ENCODE results near the gene PSMD7.

PSMD7 gene

DNA sequence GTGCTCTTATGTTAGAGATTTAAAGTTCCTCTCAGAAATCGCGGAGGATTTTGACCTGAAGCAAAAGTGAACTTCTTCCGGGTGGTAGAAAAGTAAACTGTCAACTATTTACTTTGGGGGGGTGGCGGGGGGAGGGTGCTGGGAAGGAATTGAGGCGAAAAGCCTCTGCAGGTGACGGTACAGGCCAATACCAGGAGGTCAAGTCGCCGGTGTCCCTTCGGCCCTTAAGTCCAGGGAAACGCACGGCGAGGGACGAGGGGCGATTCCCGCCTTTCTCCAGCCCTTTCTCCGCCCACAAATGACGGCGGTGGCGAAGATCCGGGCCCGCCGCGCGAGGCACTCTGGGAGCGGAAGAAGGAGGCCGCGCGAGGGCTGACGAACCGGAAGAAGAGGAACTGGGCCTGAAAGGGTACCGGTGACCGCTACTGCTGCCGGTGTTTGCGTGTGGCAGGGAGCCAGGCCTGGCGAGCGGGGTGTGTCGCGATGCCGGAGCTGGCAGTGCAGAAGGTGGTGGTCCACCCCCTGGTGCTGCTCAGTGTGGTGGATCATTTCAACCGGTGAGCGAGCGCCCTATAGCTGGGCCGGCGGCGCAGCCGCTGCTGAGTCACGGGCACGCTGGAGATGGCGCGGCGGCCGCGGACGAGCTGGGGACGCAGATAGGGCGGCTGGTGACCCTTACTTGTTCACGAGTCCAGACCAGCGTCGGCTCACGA is at the start of gene PSMD7:
Gene PSMD7 (plus strand): TSS at position 383 of the 713 bp plus-strand sequence. CDS start 101 bp downstream, at position 484.
- in situ Hi-C loops (cut with HindIII; ENCODE audit: low sequenced_read_pairs) = no loop called here

DNA sequence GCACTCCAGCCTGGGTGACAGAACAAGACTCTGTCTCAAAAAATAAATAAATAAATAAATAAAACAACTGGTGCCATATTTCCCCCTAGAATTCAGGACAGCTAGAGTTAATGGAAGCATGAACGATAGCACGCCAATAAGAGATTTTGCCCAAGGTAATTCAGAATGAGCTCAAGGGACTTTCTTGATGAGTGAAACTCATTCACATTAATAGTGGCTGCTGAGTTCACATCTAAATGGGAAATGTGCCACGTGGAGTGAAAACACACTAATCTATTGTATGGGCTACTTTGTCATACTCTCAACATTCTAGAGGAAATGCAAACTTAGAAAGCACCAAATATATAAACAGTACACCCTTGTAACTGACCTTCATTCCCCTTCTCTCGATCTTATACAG is 47.4 kb upstream of the PSMD7 start:
- in situ Hi-C loops (cut with HindIII; ENCODE audit: low sequenced_read_pairs) = no loop called here

DNA sequence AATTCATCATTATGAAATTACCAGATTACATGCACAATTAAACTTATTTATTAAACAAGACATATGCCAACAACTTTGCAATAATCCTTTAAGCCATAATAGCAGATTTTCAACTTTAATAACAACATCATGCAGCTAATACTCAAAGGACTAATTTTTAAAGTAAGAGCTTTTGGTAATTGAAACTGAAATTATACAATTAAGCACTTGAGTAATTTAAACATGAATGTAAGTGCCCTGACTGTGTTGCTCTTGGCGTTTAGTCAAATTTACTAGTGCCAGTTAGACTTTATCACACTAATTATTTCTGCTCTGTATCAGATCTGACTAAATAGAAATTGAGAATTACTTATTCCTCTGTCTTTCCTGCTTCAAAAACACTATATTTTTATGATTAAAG is 46.8 kb upstream of the PSMD7 start:
- in situ Hi-C loops (cut with HindIII; ENCODE audit: low sequenced_read_pairs) = no loop called here

DNA sequence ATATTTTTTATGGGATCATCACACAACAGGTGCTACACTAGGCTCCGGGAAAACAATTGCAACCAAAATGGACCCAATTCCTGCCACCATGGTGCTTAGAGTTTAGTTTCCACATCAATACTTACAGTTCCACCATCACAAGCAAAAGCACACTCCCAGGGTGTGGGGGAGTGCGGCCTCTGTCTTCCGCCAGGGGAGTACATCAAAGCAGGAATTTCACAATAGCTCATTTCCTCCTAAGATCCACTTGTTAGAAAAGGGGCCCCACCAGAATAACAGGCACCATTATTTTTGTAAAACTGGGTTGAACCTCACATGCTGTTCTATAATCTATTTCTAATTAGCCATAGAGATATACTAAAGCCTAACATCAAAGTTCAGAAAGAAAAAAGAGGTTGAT is 44.3 kb upstream of the PSMD7 start:
- in situ Hi-C loops (cut with HindIII; ENCODE audit: low sequenced_read_pairs) = no loop called here

DNA sequence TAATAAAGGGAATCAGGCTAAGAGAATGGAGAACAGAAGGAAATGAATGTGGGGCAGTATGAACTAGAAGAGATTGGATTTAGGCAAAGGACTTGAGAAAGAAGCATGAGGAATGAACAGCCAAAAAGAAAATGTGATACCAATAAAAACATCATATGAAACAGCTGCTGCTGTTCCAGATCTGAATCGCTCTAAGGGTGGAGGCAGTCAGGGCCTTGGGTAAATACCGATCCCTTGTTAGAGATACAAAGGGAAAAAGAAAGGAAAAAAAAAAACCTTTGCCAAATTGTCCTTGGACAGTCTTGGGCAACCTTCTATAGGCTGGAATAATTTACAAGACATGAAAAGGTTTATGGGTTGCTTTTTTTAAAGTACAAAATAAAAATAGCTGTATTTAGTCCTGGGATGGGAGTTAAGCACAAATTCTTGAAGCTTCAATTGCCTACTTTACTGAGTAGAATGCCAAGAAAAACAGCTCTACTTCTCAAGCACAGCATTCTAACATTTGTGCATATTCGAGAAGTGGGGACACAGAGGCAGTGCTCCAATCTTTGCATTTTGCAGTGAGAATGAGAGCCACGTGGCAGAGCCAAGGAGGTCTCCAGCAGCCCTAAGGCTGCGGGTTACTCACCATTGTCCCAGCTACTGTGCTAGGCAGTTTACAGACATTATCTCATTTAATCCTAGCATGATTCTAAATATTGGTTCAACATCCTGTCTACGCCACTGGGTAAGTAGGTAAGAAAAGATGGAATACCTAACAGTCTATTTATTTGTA is 43.3 kb upstream of the PSMD7 start:
- in situ Hi-C loops (cut with HindIII; ENCODE audit: low sequenced_read_pairs) = no loop called here

DNA sequence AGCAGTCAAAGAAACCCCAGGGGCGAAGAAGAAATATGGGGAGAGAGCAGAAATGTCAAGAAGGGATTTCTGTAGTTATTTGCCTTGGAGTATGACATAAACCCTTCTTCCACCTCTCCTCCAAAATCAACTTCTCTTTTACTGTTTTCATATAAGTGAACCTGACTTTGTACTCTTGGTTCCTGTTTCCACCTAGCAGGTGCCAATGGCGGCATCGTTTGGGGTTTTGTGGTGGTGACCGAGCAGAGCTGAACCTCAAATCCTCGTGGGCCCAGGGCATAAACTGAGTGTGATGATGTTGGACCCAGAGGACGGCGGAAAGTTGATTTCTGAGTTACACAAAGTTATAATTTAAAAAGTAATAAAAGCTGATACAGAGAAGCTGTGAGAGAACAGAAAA is 39.6 kb upstream of the PSMD7 start:
- in situ Hi-C loops (cut with HindIII; ENCODE audit: low sequenced_read_pairs) = no loop called here

DNA sequence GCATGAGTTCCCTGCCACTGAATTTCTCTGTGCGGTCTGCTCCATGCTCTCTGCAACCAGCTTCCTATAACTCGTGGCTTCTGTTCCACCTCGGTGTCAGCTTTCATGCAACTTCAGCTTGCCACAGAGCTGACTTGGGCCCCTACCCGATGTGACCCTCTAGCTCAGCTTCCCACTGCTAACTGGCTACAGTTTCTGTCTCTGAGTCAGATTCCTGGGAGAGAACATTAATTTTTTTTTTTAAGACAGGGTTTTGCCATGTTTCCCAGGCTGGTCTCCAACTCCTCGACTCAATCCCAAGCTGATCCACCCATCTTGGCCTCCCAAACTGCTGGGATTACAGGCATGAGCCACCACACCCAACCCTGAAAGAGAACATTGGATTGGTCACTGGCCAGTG is 35.5 kb upstream of the PSMD7 start:
- in situ Hi-C loops (cut with HindIII; ENCODE audit: low sequenced_read_pairs) = no loop called here

DNA sequence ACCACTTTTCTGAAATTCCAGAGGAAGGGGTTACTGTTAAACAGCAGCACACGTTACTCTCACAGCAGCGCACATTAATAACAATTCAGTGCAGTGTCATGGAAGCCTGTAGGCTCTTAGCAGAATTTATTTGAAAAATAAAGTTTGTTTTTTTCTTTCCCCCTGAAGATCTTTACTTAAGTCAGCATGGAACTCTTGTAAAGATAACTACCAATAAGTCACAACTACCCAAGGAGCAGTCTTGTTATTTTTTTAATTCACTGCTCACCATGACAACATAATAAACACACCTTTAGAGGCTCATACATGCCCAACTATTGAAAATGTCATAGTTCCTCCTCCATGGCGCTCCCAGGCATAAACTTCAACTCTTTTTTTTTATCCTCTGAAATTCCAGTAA is 31.8 kb upstream of the PSMD7 start:
- in situ Hi-C loops (cut with HindIII; ENCODE audit: low sequenced_read_pairs) = no loop called here

DNA sequence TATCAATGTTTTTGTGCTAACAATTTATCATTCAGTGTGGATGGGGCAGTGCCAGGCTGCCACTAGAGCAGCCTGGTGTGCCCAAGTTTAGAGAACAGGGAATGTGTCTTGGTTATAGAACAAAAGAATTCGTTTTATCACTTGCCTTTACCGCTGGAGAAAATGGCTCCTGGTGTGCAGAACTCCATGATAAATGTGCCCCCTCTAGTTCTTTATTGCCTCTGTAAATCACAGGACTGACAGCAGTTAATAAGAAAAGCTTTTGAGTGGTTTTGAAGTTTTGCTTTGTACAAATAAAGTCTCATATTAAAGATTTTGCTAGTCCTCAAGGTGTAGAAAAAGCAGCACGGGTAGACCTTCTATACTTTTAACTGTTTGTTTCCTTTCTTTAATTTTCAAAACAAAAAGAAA is 28.2 kb upstream of the PSMD7 start:
- in situ Hi-C loops (cut with HindIII; ENCODE audit: low sequenced_read_pairs) = no loop called here

DNA sequence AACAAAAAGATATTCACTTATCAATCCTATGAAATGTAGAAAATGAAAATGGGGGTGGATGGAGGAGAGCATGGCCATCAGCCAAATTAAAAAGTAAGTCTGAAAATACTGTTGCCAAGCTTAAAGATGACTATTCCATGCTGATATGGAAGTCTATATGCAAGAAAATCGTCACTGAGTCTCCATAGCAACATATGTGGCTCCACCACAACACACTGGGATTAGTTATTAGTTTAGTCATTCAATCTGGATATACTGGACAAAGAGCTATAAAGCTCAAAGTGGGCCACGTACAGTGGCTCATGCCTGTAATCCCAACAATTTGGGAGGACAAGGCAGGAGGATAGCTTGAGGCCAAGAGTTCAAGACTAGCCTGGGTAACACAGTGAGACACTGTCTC is 24.7 kb upstream of the PSMD7 start:
- in situ Hi-C loops (cut with HindIII; ENCODE audit: low sequenced_read_pairs) = no loop called here

DNA sequence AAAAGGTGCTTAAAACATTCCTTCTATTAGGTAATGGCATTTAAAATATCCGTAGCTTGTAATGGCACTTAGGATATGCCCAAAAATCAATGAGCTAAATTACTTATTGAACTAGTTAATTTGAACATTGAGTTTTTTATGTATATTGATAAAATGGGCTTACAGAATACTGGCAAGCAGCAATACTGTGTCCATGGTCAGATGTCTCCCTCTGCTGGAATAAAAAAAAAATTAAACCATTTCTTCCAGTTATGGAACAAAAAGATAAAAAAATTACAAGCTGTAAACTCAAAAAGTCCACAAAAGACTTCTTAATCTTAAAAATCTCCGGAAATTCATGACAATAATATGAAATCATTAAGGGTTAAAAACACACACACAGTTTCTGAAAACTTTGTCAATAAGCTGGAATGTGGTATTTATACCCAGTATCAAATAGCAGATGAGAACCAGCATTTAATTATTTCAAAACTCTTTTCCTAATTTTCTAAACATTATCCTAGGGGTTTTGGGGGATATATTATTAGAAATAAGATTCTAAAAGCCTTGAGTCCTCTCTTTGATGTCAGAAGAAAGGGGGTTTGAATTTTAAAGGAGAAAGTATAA is 21.5 kb upstream of the PSMD7 start:
- in situ Hi-C loops (cut with HindIII; ENCODE audit: low sequenced_read_pairs) = no loop called here

DNA sequence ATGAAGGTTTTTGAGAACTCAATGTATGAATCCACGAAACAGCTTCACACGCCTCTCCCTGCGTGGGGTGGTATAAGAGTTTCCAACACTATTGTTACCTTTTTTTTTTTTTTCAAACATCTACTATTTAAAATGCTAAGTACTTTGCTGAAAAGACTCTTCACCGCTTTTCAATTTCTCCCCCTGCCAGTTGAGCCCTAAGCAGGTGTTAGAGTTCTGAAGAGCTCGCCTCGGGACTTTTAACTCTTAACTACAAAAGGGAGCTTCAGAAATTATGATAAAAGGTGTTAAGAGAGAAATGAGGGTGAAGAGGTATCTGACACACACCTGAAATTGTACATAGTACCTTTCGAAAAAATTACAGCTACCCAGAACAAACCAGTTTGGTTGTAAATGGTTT is 20.9 kb upstream of the PSMD7 start:
- in situ Hi-C loops (cut with HindIII; ENCODE audit: low sequenced_read_pairs) = no loop called here

DNA sequence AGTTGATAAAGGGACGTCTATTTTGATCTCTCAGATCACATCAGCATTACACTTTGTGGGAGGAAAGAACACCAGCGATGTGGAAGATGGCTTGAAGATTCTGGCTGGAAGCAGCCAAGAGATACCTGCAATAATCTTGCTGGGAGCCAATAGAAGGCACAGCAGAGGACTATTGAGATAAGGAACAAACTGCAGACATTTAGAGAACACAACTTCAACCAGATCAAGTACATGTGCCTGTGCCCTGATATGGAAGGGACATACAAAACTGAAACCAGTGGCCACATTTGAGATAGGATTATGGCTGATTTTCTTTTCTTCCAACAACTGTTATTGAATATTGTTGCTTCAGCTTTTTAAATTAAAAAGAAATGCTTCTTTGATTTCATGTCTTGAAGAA is 18.6 kb upstream of the PSMD7 start:
- in situ Hi-C loops (cut with HindIII; ENCODE audit: low sequenced_read_pairs) = no loop called here

DNA sequence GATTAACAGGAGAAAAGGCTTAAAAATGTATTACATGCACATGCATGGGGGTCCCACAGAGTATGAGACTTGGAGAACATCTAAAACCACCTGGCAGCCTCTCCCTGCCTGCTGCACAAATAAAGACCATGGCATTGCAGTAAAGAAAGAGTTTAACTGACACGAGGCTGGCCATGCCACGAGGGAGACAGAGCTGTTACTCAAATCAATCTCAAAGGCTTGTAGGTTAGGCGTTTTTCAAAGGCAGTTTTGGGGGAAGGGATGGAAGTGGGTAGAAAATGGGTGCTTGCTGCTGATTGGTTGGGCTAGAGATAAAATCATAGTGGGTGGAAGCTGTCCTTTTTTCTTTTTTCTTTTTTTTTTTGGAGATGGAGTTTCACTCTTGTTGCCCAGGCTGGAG is 17.3 kb upstream of the PSMD7 start:
- in situ Hi-C loops (cut with HindIII; ENCODE audit: low sequenced_read_pairs) = no loop called here

DNA sequence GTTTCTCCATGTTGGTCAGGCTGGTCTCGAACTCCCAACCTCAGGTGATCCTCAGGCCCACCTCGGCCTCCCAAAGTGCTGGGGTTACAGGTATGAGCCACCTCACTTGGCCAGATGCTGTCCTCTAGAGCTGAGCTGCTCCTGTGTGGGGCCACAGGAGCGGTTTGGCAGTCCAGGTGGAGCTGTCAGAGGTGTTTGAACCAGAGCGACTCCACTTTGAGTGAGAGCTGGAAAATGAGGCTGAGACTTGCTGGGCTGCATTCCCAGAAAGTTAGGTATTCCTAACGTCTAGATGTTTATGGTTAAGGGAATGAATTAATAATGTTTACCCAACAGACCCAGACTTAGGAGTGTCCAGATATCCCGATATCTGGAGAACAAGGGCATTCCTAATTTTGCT is 16.8 kb upstream of the PSMD7 start:
- in situ Hi-C loops (cut with HindIII; ENCODE audit: low sequenced_read_pairs) = no loop called here

DNA sequence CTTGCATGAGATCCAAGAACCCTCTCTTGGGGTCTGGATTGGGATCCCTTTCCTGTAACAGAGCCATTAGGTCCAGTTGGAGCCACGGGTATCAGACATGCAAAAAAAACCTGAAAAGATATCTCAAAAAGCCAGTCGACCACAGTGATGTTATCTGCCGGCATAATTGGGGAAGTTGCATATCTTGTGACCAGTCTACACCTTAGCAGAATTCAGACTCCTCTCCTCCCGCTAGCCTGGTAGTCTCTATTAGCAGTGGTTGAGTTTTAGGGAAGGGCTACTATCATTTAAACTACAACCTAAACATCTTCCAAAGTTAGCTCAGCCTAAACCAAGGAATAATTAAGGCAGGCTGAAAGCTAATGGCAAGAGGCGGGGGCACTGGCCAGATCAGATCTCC is 16.2 kb upstream of the PSMD7 start:
- in situ Hi-C loops (cut with HindIII; ENCODE audit: low sequenced_read_pairs) = no loop called here

DNA sequence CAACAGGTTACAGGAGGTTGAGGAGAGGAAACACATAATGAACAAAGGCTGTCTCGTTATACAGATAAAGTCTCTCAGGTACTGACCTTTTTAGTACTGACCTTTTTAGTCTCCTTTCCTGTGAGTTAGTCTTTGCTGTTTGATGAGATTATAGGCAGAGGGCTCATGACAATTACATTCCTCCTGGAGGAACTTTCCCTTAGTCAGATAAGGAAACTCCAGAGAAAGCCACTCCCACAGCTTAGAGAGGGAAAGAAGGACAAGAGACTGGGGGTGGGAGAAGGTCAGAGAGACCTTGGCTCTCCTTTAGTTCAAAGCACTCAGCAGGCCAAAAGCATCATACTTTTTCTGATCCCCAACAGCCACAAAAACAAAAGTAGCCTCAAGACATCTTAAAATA is 15.3 kb upstream of the PSMD7 start:
- in situ Hi-C loops (cut with HindIII; ENCODE audit: low sequenced_read_pairs) = no loop called here

DNA sequence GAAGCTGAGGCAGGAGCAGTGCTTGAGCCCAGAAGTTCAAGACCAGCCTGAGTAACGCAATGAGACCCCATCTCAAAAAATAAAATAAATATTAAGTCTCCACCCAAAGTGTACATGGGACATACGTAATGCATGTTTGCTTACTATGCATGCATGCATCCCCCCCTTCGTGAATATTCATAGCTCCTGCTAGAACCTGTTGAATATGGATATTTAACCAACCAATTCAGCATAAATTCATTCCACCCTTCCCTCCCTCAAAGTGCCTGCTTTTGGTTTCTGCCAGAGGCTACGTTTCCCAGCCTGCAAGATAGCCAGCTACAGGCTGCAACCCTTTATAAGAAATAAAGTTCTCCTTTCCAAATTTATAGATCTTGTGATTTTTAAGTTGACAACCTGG is 12.9 kb upstream of the PSMD7 start:
- in situ Hi-C loops (cut with HindIII; ENCODE audit: low sequenced_read_pairs) = no loop called here

DNA sequence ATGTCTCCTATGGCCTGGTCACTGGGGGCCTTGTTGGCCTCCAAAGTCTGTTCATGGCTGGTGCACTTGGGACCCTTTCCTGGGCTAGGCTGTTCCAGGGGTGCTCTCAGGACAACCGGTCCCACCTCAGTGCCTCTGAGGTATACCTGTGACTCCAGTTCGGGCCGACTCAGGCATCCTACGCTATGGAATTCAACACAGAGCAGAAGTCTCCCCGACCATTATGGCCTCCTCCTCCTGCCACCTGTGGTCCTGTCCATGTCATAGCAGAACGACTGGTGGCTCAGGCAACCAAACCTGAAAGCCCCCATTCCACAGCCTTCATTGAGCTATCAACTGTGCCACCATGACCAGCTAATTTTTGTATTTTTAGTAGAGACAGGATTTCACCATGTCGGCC is 8.5 kb upstream of the PSMD7 start:
- in situ Hi-C loops (cut with HindIII; ENCODE audit: low sequenced_read_pairs) = no loop called here

DNA sequence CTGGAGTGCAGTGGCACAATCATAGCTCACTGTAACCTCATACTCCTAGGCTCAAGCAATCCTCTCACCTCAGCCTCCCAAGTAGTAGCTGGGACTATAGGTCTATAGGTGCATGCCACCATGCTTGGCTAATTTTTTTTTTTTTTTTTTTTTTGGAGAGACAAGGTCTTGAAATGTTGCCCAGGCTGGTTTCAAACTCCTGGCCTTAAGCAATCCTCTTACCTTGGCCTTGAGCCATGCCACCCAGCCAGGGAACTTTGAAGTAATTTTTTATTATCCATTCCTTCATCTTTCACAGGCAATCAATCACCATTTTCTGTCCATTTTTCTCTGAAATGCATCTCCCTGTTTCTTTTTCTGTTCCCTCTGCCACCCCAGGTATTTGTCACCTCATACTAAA is 6.3 kb upstream of the PSMD7 start:
- in situ Hi-C loops (cut with HindIII; ENCODE audit: low sequenced_read_pairs) = no loop called here

DNA sequence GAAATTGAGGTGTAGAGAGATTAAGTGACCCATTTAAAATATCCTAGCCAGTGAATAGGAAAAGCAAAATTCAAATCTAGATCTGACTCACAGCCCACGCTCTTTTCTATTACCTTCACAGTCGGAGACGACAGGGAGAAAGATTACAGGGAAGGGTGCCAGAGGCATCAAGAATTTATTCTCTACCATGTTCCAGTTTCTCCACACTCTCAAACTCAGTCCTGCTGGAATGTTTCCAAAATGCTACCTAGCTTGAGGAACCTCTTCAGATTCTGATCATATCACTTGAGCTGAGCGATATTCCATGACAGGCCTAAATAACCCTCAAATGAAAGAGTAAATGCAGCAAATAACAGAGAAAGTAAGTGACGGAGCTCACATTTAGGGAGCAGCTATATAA is 5.4 kb upstream of the PSMD7 start:
- in situ Hi-C loops (cut with HindIII; ENCODE audit: low sequenced_read_pairs) = no loop called here

DNA sequence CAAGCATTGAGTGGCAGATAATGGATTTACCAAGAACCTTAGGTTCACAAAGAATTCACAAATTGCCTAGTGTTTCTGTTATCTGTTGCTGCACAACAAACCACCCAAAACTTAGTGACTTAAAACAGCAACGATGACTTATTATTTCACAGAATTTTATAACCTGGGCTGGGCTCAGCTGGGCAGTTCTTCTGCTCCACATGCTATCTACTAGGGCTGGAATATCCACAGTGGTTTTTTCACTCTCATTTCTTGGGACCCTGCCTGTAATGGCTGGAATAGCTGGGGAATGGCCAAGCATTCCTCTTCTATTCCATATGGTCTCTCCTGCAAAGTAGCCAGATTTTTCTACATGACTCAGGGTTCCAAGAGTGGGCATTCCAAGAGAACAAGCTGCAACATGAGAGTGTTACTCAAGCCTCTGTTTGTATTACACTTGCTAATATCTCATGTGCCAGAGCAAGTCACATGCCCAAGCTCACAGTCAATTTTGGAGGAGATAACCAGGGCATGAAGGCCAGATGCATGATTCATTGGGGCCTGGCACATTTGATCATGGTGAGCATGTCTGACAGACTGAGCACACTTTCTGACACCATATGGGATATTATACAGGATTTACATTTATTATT is 4.9 kb upstream of the PSMD7 start:
- in situ Hi-C loops (cut with HindIII; ENCODE audit: low sequenced_read_pairs) = no loop called here
